ENCODE results near the gene NEK4. TPM values are rescaled to one million over a fixed set of nuclear protein-coding genes. Genes with fewer than 3 reads are reported as not detected.

The NEK4 gene
- total and polyA plus RNA-seq, 2 of the 13 experiments (the other 11 are each of a cell fraction or from before 2014, with no cell fraction given): 16.5 to 38.0 TPM

- TF ChIP-seq, protein P1, sequence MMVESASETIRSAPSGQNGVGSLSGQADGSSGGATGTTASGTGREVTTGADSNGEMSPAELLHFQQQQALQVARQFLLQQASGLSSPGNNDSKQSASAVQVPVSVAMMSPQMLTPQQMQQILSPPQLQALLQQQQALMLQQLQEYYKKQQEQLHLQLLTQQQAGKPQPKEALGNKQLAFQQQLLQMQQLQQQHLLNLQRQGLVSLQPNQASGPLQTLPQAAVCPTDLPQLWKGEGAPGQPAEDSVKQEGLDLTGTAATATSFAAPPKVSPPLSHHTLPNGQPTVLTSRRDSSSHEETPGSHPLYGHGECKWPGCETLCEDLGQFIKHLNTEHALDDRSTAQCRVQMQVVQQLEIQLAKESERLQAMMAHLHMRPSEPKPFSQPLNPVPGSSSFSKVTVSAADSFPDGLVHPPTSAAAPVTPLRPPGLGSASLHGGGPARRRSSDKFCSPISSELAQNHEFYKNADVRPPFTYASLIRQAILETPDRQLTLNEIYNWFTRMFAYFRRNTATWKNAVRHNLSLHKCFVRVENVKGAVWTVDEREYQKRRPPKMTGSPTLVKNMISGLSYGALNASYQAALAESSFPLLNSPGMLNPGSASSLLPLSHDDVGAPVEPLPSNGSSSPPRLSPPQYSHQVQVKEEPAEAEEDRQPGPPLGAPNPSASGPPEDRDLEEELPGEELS (CRISPR knock-in tag; IDR thresholded peaks at IDR 0.05): peak; percentile 95
- TF ChIP-seq SAP130 (CRISPR knock-in tag; IDR thresholded peaks at IDR 0.05; ENCODE audit: low read depth): peak; percentile 93
- no peak for TF ChIP-seq ZNF337 (CRISPR knock-in tag; IDR thresholded peaks at IDR 0.05; ENCODE audit: borderline replicate concordance, low read depth)
- TF ChIP-seq, protein P2, sequence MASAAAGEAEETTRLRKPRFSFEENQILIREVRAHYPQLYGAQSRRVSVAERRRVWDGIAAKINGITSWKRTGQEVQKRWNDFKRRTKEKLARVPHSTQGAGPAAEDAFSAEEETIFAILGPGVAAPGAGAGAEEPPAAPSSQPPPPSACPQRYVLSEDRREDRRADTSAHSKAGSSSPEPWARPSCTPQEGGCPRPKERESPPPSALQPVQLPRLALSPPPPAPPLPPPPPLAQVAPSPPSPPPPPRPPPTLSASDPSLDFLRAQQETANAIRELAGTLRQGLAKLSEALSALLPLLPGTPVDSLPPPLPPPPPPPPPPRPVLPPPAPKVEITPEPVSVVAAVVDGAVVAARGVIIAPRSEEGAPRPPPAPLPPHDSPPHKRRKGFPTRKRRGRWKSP (CRISPR knock-in tag; IDR thresholded peaks at IDR 0.05): 0 out of 2 replicates have a peak, but pooled peaks have one; percentile 2
- TF ChIP-seq ZNF543 (CRISPR knock-in tag; IDR thresholded peaks at IDR 0.05): peak; percentile 66; the same call in 1 of the 2 replicates
- TF ChIP-seq SALL1 (CRISPR knock-in tag; IDR thresholded peaks at IDR 0.05): peak; percentile 81
- no peak for TF ChIP-seq TBP (CRISPR knock-in tag; IDR thresholded peaks at IDR 0.05)
- no peak for TF ChIP-seq SOX6 (IDR thresholded peaks at IDR 0.05)
- TF ChIP-seq SOX6 (CRISPR knock-in tag; IDR thresholded peaks at IDR 0.05): peak; percentile 83
- peak; percentile 86 for TF ChIP-seq ZBED4 (CRISPR knock-in tag; IDR thresholded peaks at IDR 0.05; ENCODE audit: borderline replicate concordance)
- no peak for TF ChIP-seq ZNF138 (CRISPR knock-in tag; IDR thresholded peaks at IDR 0.05; ENCODE audit: low read depth)
- no peak for TF ChIP-seq RAD21 (CRISPR knock-in tag; IDR thresholded peaks at IDR 0.05)
- TF ChIP-seq, protein P3, sequence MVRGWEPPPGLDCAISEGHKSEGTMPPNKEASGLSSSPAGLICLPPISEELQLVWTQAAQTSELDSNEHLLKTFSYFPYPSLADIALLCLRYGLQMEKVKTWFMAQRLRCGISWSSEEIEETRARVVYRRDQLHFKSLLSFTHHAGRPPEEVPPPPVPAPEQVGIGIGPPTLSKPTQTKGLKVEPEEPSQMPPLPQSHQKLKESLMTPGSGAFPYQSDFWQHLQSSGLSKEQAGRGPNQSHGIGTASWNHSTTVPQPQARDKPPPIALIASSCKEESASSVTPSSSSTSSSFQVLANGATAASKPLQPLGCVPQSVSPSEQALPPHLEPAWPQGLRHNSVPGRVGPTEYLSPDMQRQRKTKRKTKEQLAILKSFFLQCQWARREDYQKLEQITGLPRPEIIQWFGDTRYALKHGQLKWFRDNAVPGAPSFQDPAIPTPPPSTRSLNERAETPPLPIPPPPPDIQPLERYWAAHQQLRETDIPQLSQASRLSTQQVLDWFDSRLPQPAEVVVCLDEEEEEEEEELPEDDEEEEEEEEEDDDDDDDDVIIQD (CRISPR knock-in tag; IDR thresholded peaks at IDR 0.05; ENCODE audit: low read depth): peak; percentile 69
- peak; percentile 60; the same call in 1 of the 2 replicates for TF ChIP-seq ZKSCAN8 (CRISPR knock-in tag; IDR thresholded peaks at IDR 0.05; ENCODE audit: borderline replicate concordance)
- no peak for TF ChIP-seq ZNF773 (CRISPR knock-in tag; IDR thresholded peaks at IDR 0.05; ENCODE audit: borderline replicate concordance)
- peak; percentile 95 for TF ChIP-seq MED1 (CRISPR knock-in tag; IDR thresholded peaks at IDR 0.05)
- TF ChIP-seq IRX3 (CRISPR knock-in tag; IDR thresholded peaks at IDR 0.05; ENCODE audit: borderline replicate concordance, low read depth): no peak
- TF ChIP-seq ZNF547 (CRISPR knock-in tag; IDR thresholded peaks at IDR 0.05): 0 out of 2 replicates have a peak, but pooled peaks have one; percentile 61
- TF ChIP-seq PCBP1 (IDR thresholded peaks at IDR 0.05; ENCODE audit: borderline replicate concordance, low read depth, low read length): no peak
- peak; percentile 86 for TF ChIP-seq HDAC2 (CRISPR knock-in tag; IDR thresholded peaks at IDR 0.05)
- no peak for TF ChIP-seq MYNN (CRISPR knock-in tag; IDR thresholded peaks at IDR 0.05; ENCODE audit: low read depth)
- TF ChIP-seq SATB2 (CRISPR knock-in tag; IDR thresholded peaks at IDR 0.05): no peak
- peak; percentile 22; the same call in 1 of the 2 replicates for TF ChIP-seq MXD4 (CRISPR knock-in tag; IDR thresholded peaks at IDR 0.05)
Measured at GRCh38 chr3:52795298-52795900, 24.7 kb upstream of the NEK4 start (continued).

Data from HepG2 (cell line).